Measurements from ENCODE around the gene PLEKHS1. TPM values are rescaled to one million over a fixed set of nuclear protein-coding genes. Genes with fewer than 3 reads are reported as not detected.
"Not testable (repeated sequence)": the region's sequence is repeated elsewhere in the genome, so short reads cannot be mapped to it uniquely, and the experiment has no call there.

The PLEKHS1 gene
- total RNA-seq, 1 experiment from 2014 or later = not detected

DNA sequence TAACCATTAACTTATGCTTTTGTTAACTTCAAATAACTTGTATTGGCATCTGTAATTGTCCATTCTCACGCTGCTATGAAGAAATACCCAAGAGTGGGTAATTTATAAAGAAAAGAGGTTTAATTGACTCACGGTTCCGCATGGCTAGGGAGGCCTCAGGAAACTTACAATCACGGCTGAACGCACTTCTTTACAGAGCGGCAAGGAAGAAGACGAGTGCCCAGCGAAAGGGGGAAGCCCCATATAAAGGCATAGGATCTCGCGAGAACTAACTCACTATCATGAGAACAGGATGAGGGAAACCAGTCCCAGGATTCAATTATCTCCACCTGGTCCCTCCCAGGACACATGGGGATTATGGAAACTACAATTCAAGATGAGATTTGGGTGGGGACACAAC lies 77.1 kb downstream of the PLEKHS1 start:
- DNase-seq (ENCODE audit: low read depth, low spot score); in situ Hi-C loops (cut with HindIII; ENCODE audit: low pct_unique_long_range_greater_than_20kb, low sequenced_read_pairs): not testable (repeated sequence)

Small RNA genes lying within 50 kb of the gene (small RNA-seq; reads per million reads assigned to genes)
- 0 reads per million in 2 experiments for gene RF00560

Other genes with a start within 250 kb of the PLEKHS1 start
- gene HABP2, start 198.6 kb upstream of the PLEKHS1 start, total RNA-seq (2014; rRNA removed; shearing (Covaris generic)) = not detected in 2 replicates
- 0.13 TPM in 1 of 2 replicates, not detected in the other for gene NRAP, start 87.6 kb upstream of the PLEKHS1 start, total RNA-seq (2014; rRNA removed; shearing (Covaris generic))
- 15.0 and 18.8 TPM in 2 replicates for gene CASP7, start 71.8 kb upstream of the PLEKHS1 start, total RNA-seq (2014; rRNA removed; shearing (Covaris generic))
- gene DCLRE1A, start 102.4 kb downstream of the PLEKHS1 start, total RNA-seq (2014; rRNA removed; shearing (Covaris generic)) = 9.2 and 10.0 TPM in 2 replicates
- 10.4 and 12.4 TPM in 2 replicates for gene NHLRC2, start 103.0 kb downstream of the PLEKHS1 start, total RNA-seq (2014; rRNA removed; shearing (Covaris generic))

Data from SK-MEL-5 (cell line).